Vagina (tissue), 2 donors: ENCODE data around the gene COL5A1.

ENCODE experiments used
- POLR2A ChIP-seq, 2 donors: fragments of 450-650 bp; IDR thresholded peaks; one replicate each; pipeline ENCODE4 v1.6.1; 2017; ENCODE audit warnings: antibody characterized with exemption in 2 of 2, mild to moderate bottlenecking in 2 of 2, moderate library complexity in 2 of 2
- POLR2AphosphoS5 ChIP-seq, 2 donors: sonication (generic); formaldehyde crosslinking; IDR thresholded peaks; one replicate each; pipeline ENCODE4 v1.9.0; 2017; ENCODE audit warnings: antibody characterized with exemption in 2 of 2, mild to moderate bottlenecking in 2 of 2, low read depth in 1 of 2; ENCODE audit not compliant: insufficient read depth in 1 of 2
- TF ChIP-seq, protein P1 (sequence below), 3 experiments: fragments of 450-650 bp in 2 of 3; fragments of 200-600 bp in 1 of 3; sonication (generic) in 1 of 3; IDR thresholded peaks; one replicate each; pipeline ENCODE4 v1.5.1; 2017 to 2019; ENCODE audit warnings: antibody characterized with exemption in 3 of 3, mild to moderate bottlenecking in 2 of 3, moderate library complexity in 2 of 3

DNA sequence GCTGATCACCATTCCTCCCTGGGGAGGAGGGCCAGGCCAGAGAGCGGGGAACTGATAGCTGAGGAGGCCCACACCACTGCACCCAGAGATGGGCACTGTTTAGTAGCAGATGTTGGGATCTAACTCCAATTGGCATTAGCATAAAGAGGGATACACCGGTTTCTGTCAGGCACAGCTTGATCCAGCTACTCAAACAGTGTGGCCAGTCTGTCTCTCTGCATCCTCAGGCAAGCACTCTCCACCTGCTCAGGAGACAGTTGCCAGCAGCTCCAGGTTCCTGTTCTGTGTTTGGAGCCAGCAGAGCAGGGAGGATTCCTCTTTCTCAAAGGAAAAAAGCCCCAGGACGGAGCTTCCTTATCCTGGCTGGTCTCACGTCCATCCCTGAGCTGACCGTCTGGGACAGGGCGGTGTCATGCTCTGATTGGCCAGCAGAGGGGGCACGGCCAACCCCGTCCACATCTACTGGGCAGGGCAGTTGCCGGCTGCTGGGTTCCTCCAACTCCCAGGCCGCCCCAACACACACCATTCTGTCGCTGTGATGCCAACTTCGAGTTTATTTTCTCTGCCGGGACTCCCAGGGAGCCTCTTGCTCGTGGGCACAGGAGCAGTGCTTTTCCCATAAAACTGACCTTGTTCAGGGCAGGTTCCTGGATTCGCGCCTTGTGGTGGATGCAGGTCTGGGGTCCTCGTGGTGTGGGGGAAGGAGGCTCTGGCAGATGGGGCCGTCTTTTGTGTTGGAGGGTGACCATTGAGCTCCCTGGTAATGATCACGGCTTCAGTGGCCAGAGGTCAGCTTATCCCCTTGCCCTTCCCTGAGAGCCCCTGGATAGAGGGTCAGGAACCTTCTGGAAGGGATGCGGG, 47.9 kb downstream of the COL5A1 start:
- no peak for TF ChIP-seq POLR2A (IDR thresholded peaks at IDR 0.05)
- TF ChIP-seq, protein P1, sequence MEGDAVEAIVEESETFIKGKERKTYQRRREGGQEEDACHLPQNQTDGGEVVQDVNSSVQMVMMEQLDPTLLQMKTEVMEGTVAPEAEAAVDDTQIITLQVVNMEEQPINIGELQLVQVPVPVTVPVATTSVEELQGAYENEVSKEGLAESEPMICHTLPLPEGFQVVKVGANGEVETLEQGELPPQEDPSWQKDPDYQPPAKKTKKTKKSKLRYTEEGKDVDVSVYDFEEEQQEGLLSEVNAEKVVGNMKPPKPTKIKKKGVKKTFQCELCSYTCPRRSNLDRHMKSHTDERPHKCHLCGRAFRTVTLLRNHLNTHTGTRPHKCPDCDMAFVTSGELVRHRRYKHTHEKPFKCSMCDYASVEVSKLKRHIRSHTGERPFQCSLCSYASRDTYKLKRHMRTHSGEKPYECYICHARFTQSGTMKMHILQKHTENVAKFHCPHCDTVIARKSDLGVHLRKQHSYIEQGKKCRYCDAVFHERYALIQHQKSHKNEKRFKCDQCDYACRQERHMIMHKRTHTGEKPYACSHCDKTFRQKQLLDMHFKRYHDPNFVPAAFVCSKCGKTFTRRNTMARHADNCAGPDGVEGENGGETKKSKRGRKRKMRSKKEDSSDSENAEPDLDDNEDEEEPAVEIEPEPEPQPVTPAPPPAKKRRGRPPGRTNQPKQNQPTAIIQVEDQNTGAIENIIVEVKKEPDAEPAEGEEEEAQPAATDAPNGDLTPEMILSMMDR (IDR thresholded peaks at IDR 0.05), result peak; percentile 59 to 73 (median 70)
- peak in 1 of 2 donors; percentile 28 for TF ChIP-seq POLR2AphosphoS5 (IDR thresholded peaks at IDR 0.05; ENCODE audit: insufficient read depth in 1 of 2, low read depth in 1 of 2)
